Tibial nerve (tissue), 4 donors: Measurements from ENCODE around the gene KLRF2.

Experiments
- EP300 ChIP-seq, 2 donors: sonication (generic); formaldehyde crosslinking; IDR thresholded peaks; one replicate each; pipeline ENCODE4 v1.6.1; 2017; ENCODE audit warnings: antibody characterized with exemption in 2 of 2, mild to moderate bottlenecking in 1 of 2
- POLR2A ChIP-seq, 2 donors: fragments of 450-650 bp; IDR thresholded peaks; one replicate each; pipeline ENCODE4 v1.6.1; 2017; ENCODE audit warnings: antibody characterized with exemption in 2 of 2, mild to moderate bottlenecking in 2 of 2, moderate library complexity in 2 of 2
- TF ChIP-seq, protein P1 (sequence below), 5 experiments: fragments of 200-600 bp in 3 of 5; fragments of 450-650 bp in 2 of 5; sonication (generic) in 3 of 5; IDR thresholded peaks; one replicate each; pipeline ENCODE4 v1.5.1; 2016 to 2019; ENCODE audit warnings: antibody characterized with exemption in 5 of 5, mild to moderate bottlenecking in 3 of 5, moderate library complexity in 2 of 5

DNA sequence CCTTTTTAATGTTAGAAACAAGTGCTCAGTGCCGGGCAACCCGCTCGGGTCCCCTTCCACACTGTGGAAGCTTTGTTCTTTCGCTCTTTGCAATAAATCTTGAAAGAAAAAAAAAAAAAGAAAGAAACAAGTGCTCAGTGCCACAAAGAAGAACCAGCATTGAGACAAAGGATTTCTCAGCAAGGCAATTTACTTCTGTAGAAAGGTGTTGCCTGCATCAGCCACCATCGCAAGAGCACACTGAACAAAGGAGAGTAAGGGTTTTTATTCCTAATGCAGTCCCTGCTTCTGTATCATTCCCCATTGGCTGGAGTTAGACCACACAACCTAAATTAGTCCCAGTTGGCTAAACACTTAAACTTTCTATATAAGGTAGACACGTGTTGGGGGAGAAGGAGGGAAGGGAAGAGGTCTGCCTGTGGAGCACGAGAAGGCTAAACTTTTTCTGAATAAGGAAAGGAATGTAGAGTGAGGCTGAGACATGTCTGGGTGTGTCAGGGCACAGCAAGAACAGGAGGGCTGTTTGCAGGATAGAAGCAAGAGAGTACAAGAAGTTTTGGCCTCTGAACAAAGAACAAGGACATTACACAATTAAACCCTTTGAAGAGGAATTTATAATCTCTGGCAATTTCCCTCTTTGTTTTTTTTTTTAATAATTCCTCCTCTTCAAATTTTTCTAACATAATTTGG is 21.4 kb downstream of the KLRF2 start:
- TF ChIP-seq, protein P1, sequence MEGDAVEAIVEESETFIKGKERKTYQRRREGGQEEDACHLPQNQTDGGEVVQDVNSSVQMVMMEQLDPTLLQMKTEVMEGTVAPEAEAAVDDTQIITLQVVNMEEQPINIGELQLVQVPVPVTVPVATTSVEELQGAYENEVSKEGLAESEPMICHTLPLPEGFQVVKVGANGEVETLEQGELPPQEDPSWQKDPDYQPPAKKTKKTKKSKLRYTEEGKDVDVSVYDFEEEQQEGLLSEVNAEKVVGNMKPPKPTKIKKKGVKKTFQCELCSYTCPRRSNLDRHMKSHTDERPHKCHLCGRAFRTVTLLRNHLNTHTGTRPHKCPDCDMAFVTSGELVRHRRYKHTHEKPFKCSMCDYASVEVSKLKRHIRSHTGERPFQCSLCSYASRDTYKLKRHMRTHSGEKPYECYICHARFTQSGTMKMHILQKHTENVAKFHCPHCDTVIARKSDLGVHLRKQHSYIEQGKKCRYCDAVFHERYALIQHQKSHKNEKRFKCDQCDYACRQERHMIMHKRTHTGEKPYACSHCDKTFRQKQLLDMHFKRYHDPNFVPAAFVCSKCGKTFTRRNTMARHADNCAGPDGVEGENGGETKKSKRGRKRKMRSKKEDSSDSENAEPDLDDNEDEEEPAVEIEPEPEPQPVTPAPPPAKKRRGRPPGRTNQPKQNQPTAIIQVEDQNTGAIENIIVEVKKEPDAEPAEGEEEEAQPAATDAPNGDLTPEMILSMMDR (IDR thresholded peaks at IDR 0.05), result no peak
- TF ChIP-seq POLR2A (IDR thresholded peaks at IDR 0.05) (no peak), EP300 (IDR thresholded peaks at IDR 0.05) (no peak)
